GM12878 (cell line): ENCODE measurements around the gene AGAP1. TPM values are rescaled to one million over a fixed set of nuclear protein-coding genes. Genes with fewer than 3 reads are reported as not detected.

Experiments
- CBX3 ChIP-seq: fragments of 200-600 bp; sonication (generic); IDR thresholded peaks from 2 replicates; pipeline ENCODE4 v1.6.1; 2016; ENCODE audit warnings: low read depth, borderline replicate concordance
- CHD2 ChIP-seq: IDR thresholded peaks from 2 replicates; pipeline ENCODE4 v1.6.1; 2011; ENCODE audit warnings: low read depth, low read length, improper control_type of control experiment, borderline replicate concordance
- CTCF ChIP-seq, 3 experiments: IDR thresholded peaks in 2 of 3; conservative IDR thresholded peaks in 1 of 3; 2 replicates each; pipeline ENCODE4 v1.5.1; 2011; ENCODE audit warnings: low read depth in 3 of 3, low read length in 3 of 3, mild to moderate bottlenecking in 3 of 3, control low read depth in 2 of 3, moderate library complexity in 2 of 3, inconsistent platforms in 1 of 3, mixed read lengths in 1 of 3; ENCODE audit not compliant: control insufficient read depth in 2 of 3, insufficient read depth in 1 of 3; ENCODE audit errors: extremely low read depth in 1 of 3
- EP300 ChIP-seq, 2 experiments: fragments of 150-350 bp in 1 of 2; IDR thresholded peaks; 2 replicates each; pipeline ENCODE4 v1.6.1; 2011 to 2012; ENCODE audit warnings: low read depth in 2 of 2, low read length in 2 of 2, borderline replicate concordance in 1 of 2, improper control_type of control experiment in 1 of 2, inconsistent platforms in 1 of 2; ENCODE audit not compliant: control insufficient read depth in 1 of 2
- FOS ChIP-seq: IDR thresholded peaks from 3 replicates; pipeline ENCODE4 v1.6.1; 2011; ENCODE audit warnings: borderline replicate concordance; ENCODE audit not compliant: insufficient read length; ENCODE audit errors: extremely low read depth
- GATAD2B ChIP-seq: fragments of 450-650 bp; conservative IDR thresholded peaks from 2 replicates; pipeline ENCODE4 v1.6.1; 2017; ENCODE audit warnings: low read depth, mild to moderate bottlenecking, moderate library complexity
- MYC ChIP-seq: IDR thresholded peaks from 2 replicates; pipeline ENCODE4 v1.6.1; 2011; ENCODE audit warnings: mild to moderate bottlenecking, low read length, moderate library complexity, inconsistent platforms; ENCODE audit not compliant: insufficient read depth, insufficient replicate concordance, insufficient read length, severe bottlenecking
- PML ChIP-seq: IDR thresholded peaks from 2 replicates; pipeline ENCODE4 v1.6.1; 2012; ENCODE audit warnings: low read length, inconsistent platforms
- POLR2A ChIP-seq: IDR thresholded peaks from 2 replicates; pipeline ENCODE4 v1.6.1; 2011; ENCODE audit warnings: low read depth, mild to moderate bottlenecking, low read length
- TAF1 ChIP-seq: IDR thresholded peaks from 2 replicates; pipeline ENCODE4 v1.6.1; 2011; ENCODE audit warnings: mild to moderate bottlenecking, low read depth, low read length, borderline replicate concordance
- USF1 ChIP-seq: IDR thresholded peaks from 2 replicates; pipeline ENCODE4 v1.6.1; 2011; ENCODE audit warnings: borderline replicate concordance, low read depth, mild to moderate bottlenecking, moderate library complexity, mixed read lengths, low read length; ENCODE audit not compliant: insufficient read depth; ENCODE audit errors: extremely low read length
- polyA plus RNA-seq, 11 experiments: library from polyadenylated mRNA; depleted of rRNA in 4 of 11; unstranded in 6 of 11; stranded (reverse) in 5 of 11; fragments of >200 nt; fragmentation: Nextera tagmentation in 4 of 11; fragmentation: Illumina TruSeq in 1 of 11; extraction: Ambion mirVana in 4 of 11; extraction: Trizol in 1 of 11; gene quantifications; 1 replicate in 1 of 11; 2 replicates in 10 of 11; pipeline versions ENCODE4 v1.2.1 to v1.2.3, GENCODE V29; 2011 to 2016; ENCODE audit warnings: inconsistent platforms in 2 of 11, missing spikeins in 2 of 11, low read depth in 1 of 11
- total RNA-seq, 4 experiments: library from RNA; depleted of rRNA in 3 of 4; stranded (reverse); fragments of >200 nt in 3 of 4; fragmentation: Illumina TruSeq in 1 of 4; extraction: Trizol in 1 of 4; gene quantifications; 2 replicates each; pipeline versions ENCODE4 v1.2.1 to v1.2.3, GENCODE V29; 2013 to 2021

AGAP1 gene
- total and polyA plus RNA-seq, 10 of the 15 experiments (the other 5 are each of a cell fraction or from before 2014, with no cell fraction given), result 0.05 to 0.15 (median 0.06) TPM; not detected in 7

- no peak for TF ChIP-seq CBX3
- TF ChIP-seq TAF1, result no peak
- no peak for TF ChIP-seq GATAD2B
- no peak for TF ChIP-seq FOS
- no peak for TF ChIP-seq CHD2
- TF ChIP-seq CTCF (IDR thresholded peaks at IDR 0.05 in 2 of 3, conservative IDR thresholded peaks at IDR 0.05 in 1 of 3; ENCODE audit: control insufficient read depth in 2 of 3, extremely low read depth in 1 of 3, insufficient read depth in 1 of 3, low read depth in 3 of 3, low read length in 3 of 3), result no peak
- TF ChIP-seq MYC, result no peak
- TF ChIP-seq EP300 (IDR thresholded peaks at IDR 0.05; ENCODE audit: borderline replicate concordance in 1 of 2, control insufficient read depth in 1 of 2, low read depth in 2 of 2, low read length in 2 of 2), result no peak
- TF ChIP-seq PML, result no peak
- no peak for TF ChIP-seq POLR2A
- TF ChIP-seq USF1, result no peak
- TF ChIP-seq, all 136 proteins: peak for 0
Observed at GRCh38 chr2:235836491-235836911, 342.7 kb downstream of the AGAP1 start (continued).
